ENCODE measurements around the gene TMPRSS11B. TPM values are rescaled to one million over a fixed set of nuclear protein-coding genes. Genes with fewer than 3 reads are reported as not detected.
A peak's percentile ranks its signal among the peaks of the same experiment; 100 is the strongest.
"Not testable (repeated sequence)": the region's sequence is repeated elsewhere in the genome, so short reads cannot be mapped to it uniquely, and the experiment has no call there.

The TMPRSS11B gene
- total RNA-seq, 1 experiment from 2014 or later = not detected

DNA sequence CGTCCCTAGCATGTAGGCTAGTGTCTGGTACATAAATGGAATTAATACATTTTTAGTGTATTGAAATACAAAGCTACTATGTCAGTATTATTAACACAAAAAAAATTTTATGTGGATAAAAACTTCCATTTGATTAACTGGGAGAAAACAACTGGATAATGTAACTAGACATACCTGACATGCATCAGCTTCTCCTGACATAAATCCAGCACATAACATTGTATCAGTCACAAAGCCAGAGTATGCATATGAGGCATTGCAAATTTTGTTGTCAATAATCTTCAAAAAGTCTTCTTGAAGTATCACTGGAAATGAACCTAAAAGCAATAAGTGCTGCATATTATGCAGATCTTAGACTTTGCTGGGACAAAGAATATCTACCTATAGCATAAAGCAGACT is 16.9 kb downstream of the TMPRSS11B start:
- no peak for DNase-seq (ENCODE audit: low read depth)

DNA sequence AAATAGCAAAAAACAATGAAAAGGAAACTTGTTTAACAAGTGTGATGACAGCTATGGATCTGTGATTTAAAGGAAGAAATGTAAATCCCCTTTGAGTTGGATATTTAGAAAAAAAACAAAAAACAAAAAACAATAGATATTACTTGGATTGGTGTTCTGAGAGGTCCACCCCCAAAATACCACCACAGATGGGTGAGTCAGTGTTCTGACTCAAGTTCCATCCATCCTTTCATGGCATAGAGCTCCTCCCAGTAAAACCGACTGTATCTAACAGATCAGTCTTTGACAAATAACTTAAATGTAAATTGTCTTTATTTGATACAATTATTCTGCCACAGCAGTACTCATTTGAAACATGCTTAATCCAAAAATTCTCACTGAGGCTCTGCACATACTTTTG is 27.4 kb downstream of the TMPRSS11B start:
- peak; percentile 3 for DNase-seq (ENCODE audit: low read depth)

DNA sequence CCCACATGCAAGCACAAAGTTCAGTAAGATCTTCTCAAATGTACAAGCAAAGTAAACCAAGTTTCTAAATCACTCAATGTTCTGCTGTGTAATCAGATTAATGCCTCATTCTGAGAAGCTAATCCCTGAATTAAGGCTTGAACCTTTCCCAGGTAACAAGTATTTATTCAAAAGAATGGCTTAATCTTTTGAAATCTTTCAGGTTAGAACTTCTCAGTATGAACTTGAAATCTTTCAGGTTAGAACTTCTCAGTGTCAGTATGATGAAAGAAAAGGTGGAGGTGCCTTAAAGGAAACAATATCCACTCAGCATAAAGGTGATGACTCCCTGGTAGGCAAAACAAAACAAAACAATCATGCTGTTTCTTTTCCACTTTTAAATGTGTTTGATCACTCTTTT is 29.0 kb downstream of the TMPRSS11B start:
- no peak for DNase-seq (ENCODE audit: low read depth)

DNA sequence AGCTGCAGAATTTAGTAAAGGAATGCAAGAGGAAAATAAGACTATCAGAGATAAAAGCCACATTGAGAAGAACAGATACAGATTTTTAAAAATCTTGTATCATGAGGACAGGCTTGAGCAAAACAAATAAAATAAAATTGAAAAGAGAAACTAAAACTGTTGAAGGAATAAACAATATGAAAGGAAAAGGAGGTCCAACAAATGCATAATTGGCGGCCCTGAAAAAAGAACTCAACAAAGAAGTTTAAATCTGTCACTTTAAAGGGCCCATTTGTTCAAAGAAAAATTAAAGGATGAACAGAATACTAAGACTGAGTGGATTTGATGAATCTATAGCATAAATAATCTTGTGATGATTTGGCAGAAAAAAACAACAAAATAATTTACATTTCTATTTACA is 36.5 kb downstream of the TMPRSS11B start:
- no peak for DNase-seq (ENCODE audit: low read depth)

DNA sequence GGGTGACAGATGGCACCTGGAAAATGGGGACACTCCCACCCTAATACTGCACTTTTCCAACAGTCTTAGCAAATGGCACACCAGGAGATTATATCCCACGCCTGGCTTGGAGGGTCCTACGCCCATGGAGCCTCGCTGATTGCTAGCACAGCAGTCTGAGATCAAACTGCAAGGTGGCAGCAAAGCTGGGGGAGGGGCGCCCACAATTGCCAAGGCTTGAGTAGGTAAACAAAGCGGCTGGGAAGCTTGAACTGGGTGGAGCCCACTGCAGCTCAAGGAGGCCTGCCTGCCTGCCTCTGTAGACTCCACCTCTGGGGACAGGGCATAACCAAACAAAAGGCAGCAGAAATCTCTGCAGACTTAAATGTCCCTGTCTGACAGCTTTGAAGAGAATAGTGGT is 51.2 kb downstream of the TMPRSS11B start:
- not testable (repeated sequence) for DNase-seq (ENCODE audit: low read depth)

DNA sequence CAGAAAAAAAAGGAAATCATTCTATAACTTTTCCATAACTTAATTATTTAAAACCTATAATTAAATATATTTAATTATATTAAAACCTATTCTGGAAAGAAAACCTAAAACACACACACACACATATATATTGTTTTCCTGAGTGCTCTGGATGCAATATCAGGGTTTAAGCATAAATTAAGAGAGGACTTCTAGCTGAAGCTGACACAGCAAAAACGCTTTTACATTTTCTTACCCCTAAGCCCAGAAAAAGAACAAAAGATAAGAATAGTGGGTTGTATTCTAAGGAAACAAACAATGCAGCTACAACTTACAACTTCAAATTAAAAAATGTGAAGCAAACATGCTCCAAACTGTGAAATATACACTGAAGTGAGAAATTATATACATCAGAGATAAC is 52.3 kb downstream of the TMPRSS11B start:
- no peak for DNase-seq (ENCODE audit: low read depth)

DNA sequence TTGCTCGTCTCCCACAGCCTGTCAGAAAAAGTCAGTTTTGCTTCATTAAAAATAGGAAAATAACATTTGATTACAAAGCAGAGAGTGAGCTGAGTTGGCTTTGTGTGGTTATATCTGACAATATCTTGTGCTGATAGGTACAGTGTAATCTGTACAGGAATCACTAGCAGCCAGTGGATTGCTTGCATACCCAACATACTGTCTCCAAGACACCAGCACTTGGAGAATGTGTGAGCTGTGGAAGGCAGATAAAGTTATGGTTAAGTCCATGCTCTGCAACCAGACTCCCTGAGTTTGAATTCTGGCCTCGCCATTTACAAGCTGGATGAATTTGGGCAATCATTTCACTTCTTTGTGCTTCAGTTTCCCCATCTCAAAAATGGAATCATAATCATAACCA is 58.3 kb downstream of the TMPRSS11B start:
- DNase-seq (ENCODE audit: low read depth) = no peak

DNA sequence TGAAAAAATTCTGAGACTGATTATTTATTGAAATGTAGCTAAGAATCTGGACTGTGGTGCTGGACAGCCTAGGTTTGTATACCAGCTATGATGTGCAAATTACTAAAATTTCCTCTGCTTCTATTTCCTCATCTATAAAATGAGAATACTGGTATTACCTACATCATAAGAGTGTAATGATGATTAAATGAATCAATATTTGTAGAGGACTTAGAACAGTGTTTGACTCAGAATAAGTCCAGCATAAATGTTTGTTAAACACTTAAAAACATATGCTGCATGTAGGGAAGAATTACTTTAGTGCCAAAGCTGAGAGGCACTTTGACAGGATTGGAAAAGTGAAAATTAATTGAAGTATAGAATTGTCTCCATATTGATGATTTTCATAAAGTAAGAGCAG is 60.6 kb downstream of the TMPRSS11B start:
- DNase-seq (ENCODE audit: low read depth) = no peak

DNA sequence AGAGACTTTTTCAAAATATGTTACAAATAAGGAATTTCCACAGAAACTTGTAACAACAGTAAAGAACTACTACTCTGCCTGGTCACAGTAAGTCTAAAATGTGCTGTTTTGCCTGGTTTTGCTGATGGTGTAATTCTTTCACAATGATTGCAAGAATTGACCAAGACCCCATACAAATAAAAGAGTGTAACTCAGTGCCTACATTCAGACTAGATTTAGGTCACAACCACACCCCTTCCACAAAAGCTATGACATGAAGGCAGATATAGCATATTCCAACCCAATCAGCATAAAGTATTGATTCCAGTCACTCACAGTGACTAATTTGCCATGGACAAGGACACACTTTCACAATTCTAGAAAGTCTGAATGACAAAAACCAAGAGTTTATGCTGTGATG is 62.1 kb downstream of the TMPRSS11B start:
- no peak for DNase-seq (ENCODE audit: low read depth)

DNA sequence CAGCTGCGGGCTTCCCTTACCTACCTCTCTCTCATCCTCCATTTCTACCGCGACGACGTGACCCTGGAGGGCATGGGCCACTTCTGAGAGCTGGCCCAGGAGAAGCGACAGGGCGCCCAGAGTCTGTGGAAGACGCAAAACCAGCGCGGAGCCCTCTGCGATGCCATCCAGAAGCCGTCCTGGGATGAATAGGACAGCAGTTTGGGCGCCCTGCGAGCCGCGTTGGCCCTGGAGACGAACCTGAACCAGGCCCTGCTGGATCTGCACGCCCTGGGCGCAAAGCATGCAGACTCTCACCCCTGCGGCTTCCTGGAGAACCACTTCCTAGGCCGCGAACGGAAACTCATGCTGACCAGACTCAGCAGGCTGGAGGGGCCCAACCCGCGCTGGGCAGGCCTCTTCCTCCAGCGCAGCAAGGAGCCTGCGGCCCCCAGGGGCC is 63.1 kb downstream of the TMPRSS11B start:
- DNase-seq (ENCODE audit: low read depth) = no peak

DNA sequence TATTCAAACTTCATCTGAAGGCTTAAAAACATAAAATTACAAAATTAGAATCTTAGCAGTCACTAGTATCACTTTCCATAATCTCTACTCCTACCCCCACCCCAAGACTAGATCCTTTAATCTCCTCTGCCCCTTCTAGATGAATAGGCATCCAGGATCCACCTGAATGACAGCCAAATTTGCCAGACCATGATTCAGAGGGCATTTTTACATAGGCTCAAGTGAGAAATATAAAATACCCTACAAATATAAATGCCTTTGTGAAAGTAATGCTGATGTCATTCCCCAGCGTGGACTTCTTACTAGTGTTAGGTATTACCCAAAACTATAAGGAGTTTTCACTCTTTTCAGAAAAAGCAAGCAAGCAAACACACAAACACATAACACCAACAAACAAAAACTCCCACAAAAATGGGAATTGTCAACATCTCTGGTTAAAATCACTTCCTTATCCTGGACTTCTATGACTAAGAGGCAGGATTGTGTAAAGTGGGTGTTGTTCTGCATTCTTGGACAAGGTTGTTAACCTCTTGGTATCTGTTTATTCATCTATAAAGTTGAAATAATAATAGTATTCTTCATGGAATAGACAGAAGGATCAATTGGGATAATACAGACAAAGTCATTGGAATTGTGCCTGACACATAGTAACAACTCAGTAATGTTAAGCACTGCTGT is 64.5 kb downstream of the TMPRSS11B start:
- no peak for DNase-seq (ENCODE audit: low read depth)

DNA sequence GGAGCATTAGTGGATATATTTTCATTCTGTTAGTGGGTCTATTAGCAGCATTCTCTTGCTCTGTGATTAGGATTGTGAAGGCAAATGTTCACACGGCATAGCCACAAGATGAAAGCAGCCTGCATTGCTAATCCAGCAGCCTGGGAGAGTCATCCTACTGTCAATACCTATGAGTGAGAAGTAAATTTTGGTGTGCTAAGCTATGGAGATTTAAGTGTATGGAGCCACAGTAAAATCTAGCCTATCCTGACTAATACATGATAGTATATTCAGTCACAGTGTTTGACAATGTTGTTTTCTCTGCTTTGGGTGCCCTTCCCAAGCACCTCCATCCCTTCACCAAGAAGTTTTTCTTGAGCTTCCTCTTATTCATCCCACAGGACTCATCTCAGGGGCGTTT is 68.6 kb downstream of the TMPRSS11B start:
- no peak for DNase-seq (ENCODE audit: low read depth)

Other genes starting within 250 kb of the TMPRSS11B start
- not detected in 2 replicates for gene TMPRSS11F, start 115.8 kb downstream of the TMPRSS11B start, total RNA-seq (2014; rRNA removed; shearing (Covaris generic))
- 20.8 and 34.1 TPM in 2 replicates for gene YTHDC1, start 104.4 kb upstream of the TMPRSS11B start, total RNA-seq (2014; rRNA removed; shearing (Covaris generic))
- gene TMPRSS11E, start 201.8 kb upstream of the TMPRSS11B start, total RNA-seq (2014; rRNA removed; shearing (Covaris generic)) = not detected in 2 replicates